Measurements from ENCODE around the gene CSMD2. TPM values are rescaled to one million over a fixed set of nuclear protein-coding genes. Genes with fewer than 3 reads are reported as not detected.

The CSMD2 gene
- total RNA-seq, 1 experiment from 2014 or later = not detected

DNA sequence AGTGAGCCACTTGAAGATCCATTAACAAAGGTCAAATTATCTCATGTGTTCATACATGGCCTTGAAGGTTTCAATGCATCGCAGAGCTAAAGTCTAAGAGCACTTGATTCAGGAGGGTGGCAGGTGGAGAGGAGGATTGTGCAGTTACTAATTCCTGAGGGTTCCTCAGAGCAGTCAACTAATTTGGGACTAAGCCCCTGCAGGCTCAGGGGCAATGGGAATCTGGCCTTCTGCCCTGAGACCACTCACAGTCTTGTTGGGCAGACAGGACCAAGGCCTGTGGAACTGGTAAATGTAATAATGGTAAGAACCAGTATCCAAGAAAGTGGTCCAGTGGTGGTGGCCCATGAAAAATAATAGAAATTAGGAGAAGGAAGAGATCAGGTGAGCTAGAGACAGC is 428.5 kb downstream of the CSMD2 start:
- no peak for DNase-seq (ENCODE audit: low read depth)
- in situ Hi-C loops (cut with HindIII; ENCODE audit: low pct_unique_long_range_greater_than_20kb, low sequenced_read_pairs) = no loop called here

DNA sequence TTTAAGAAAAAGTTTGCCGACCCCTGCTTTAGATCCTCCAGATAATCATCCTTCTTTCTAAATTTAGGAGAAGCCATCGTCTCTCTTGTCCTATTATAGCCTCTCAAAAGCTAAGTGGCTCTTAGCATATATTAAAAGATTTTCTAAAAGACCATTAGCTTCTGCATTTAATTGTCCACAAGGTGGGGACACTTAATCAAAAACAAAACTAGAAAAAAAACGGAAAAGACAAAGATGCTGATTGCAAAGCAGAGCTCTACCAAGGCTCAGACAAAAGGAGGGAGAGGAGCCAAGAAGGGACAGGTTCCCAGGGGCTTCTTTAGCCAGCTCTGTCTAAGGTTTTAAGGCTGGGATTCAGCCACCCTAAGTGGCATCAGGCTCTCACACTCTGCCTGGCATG is 429.4 kb downstream of the CSMD2 start:
- DNase-seq (ENCODE audit: low read depth) = no peak
- in situ Hi-C loops (cut with HindIII; ENCODE audit: low pct_unique_long_range_greater_than_20kb, low sequenced_read_pairs) = no loop called here

DNA sequence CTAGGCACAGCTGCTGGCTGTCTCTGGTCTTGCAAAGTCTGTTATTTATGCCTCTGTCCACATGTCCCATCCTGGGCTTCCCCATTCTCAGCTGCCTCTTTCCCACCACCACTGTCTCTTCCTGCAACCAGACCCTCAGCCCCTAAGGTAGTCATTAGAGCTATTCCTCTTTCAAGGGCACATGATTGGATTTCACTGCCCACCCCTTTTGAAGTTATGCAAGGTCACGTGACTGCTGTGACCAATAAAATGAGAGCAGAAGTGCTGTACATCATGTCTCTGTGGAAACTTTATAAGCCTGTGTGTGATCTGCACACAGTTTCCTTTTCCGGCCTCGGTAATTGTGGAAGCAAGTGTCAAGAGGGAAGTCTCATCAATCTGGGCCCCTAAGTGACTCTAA is 437.7 kb downstream of the CSMD2 start:
- in situ Hi-C loops (cut with HindIII; ENCODE audit: low pct_unique_long_range_greater_than_20kb, low sequenced_read_pairs) = no loop called here

DNA sequence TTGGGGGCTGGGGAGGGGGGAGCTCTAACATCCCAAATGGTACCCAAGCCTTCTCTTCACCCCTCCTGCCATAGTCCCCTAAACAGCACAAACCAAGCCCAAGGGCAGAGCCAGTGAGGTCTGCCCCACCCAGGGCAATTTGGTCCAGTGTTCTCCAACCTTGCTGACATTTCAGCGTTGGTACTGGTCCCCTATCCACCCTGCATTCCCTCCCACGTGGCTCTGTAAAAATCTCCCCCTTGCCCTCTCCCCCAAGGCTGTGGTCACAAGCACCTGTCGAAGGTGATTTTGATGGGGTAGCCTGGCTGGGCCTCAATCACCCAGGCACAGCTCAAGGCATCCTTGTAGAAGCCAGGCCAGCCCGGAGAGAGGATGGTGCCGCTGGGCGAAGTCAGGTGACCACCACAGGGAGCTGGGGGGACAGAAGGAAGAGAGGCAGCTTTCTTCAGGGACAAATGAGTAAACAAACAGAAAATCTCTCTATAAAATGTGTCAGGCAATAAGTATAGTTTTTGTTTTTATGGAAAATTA is 438.7 kb downstream of the CSMD2 start:
- in situ Hi-C loops (cut with HindIII; ENCODE audit: low pct_unique_long_range_greater_than_20kb, low sequenced_read_pairs) = no loop called here
- no peak for DNase-seq (ENCODE audit: low read depth)

More for the DNA sequence above, 437.7 kb downstream of the CSMD2 start:
- DNase-seq (ENCODE audit: low read depth) = no peak

DNA sequence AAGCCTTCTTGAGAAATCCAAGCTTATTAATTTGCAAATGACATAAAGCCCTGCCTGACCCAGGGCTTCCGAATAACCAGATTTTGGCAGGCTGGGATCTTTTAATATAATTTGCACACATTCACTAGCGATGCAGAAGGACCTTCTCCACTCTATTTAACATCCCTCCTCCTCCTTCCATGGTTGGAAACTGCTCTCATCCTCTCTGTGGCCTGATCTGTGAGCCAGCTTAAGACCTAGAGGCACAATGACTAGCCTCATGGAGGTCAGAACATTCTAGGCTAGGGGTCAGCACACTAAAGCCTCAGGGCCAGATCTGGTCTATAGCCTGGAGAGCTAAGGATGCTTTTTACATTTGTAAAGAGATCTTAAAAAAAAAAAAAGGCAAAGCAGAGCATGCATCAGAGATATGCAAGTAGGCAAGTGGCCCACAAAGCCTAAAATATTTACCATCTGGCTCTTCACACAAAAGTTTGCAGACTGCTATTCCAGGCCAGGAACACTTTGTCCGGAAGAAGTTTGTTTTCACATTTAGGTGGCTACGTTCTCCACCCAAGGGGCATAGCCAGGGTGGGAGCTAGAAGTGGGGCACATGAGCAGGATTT is 439.4 kb downstream of the CSMD2 start:
- in situ Hi-C loops (cut with HindIII; ENCODE audit: low pct_unique_long_range_greater_than_20kb, low sequenced_read_pairs) = no loop called here

DNA sequence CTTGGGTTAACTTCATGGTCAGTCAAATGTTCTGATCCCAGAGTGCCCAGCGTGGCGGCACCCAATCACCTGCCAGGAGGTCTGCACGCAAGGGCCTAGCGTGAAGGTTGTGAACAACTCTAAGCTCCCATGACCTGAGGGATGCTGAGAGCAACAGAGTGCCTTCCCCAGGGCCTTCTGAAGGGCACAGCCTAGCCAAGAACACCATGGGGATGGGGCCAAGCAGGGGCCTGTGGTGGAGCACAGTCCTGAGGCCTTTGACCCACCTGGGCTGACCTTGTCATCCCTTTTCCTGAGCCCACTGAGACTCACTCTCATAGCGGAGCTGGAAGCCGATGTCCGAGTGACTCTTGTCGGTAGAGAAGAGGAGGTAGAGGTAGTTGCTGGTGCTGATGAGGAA is 440.0 kb downstream of the CSMD2 start:
- in situ Hi-C loops (cut with HindIII; ENCODE audit: low pct_unique_long_range_greater_than_20kb, low sequenced_read_pairs) = no loop called here

More for the DNA sequence above, 439.4 kb downstream of the CSMD2 start:
- DNase-seq (ENCODE audit: low read depth) = no peak

DNA sequence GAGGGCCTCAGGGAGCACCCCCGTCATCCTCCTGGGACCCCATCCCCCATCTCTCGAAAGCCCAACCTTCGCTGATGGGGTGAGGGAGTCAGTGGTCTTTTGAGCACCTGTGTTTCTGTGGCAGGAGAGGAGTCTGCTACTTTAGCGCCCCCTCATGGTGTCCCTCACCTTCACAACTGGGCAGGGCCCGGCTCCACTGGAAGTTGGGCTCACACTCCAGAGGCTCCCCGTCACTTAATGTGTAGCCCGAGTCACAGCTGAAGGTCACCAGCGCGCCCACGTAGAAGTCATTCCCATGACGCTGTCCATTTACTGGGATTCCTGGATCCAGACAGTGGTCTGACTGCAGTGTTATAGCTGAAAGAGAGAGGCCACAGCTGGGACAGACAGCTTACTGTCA is 440.7 kb downstream of the CSMD2 start:
- in situ Hi-C loops (cut with HindIII; ENCODE audit: low pct_unique_long_range_greater_than_20kb, low sequenced_read_pairs) = no loop called here
- no peak for DNase-seq (ENCODE audit: low read depth)

More for the DNA sequence above, 440.0 kb downstream of the CSMD2 start:
- no peak for DNase-seq (ENCODE audit: low read depth)

DNA sequence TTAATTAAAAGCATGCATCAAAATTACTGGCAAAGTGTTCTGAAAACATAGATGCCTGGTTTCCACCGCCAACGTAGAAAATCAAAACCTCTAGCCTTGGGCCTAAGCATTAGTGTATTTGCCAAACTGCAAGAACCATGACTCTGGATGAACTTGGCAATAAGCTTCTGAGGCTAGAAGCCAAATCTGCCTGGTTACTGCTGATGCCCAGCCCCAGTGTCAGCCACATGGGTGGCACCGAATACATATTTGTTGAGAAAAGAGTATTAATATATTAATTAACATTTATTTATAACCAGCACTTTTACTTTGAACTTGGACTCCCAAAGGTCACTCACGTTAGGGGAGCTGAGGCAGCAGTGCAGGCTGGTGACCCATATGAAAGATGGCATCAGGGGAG is 441.8 kb downstream of the CSMD2 start:
- in situ Hi-C loops (cut with HindIII; ENCODE audit: low pct_unique_long_range_greater_than_20kb, low sequenced_read_pairs) = no loop called here
- DNase-seq (ENCODE audit: low read depth) = no peak

DNA sequence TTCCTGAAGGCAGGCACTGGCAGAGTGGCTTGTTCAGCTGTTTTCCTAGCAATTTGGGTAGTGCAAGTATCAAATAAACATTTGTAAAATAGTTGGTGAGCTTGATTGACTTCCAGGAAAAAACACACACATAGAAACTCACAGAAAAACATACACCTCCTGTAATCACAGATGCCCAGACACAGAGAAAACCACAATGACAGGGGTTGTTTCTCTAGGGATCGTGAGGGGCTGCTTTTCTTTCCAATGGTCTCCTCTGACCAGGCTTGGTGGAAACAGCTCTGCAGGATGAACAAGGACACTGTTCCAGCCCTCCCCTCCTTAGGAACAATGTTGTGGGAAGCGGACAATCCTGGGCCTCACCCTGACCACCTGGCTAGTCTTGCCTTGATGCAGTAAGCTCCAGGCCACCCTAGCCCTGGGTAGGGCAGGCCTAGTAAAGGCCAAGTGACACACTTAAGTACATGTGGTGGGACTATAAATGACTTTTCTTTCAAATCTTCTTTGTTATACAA is 443.7 kb downstream of the CSMD2 start:
- DNase-seq (ENCODE audit: low read depth) = no peak
- in situ Hi-C loops (cut with HindIII; ENCODE audit: low pct_unique_long_range_greater_than_20kb, low sequenced_read_pairs) = no loop called here

DNA sequence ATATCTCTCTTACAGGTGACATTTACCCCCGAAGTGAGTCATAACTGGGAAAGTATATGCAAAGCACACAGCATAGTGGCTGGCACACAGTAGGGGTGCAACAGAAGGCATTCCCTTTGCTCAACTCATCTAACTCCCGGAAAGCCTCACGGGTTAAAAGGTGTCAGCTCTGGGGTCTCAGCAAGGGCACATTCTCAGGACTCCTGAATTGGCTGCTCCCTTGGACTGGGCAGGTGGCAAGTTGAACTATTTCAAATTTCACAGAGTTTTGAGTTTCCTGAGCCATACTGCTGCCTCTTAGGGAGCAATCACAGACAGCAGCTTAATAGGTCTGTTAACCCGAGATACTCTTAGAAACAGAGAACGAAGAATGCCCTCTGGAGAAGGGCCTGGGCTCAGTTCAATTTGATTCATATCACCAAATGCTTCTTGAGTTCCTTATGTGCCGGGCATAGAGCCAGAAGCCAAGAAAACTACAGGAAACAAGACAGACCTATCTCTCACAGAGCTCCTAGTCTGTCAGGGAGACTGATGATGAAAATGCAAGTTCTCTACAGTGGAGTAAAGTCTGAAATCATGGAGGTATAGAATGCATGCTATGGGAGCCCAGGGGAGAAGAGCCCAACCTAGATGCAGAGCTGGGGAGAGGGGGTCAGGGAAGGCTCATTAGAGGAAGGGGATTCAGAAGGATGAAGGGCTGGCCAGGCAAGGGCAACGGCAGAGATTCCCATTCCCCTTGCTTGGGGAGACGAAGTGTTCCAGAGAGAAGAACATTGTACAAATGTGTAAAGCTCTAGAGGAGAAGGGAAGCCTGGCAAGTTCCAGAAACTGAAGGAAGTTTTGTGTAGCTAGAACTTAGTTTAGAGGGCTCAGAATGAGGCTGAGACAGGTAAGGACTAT is 445.0 kb downstream of the CSMD2 start:
- DNase-seq (ENCODE audit: low read depth) = no peak
- in situ Hi-C loops (cut with HindIII; ENCODE audit: low pct_unique_long_range_greater_than_20kb, low sequenced_read_pairs) = no loop called here

DNA sequence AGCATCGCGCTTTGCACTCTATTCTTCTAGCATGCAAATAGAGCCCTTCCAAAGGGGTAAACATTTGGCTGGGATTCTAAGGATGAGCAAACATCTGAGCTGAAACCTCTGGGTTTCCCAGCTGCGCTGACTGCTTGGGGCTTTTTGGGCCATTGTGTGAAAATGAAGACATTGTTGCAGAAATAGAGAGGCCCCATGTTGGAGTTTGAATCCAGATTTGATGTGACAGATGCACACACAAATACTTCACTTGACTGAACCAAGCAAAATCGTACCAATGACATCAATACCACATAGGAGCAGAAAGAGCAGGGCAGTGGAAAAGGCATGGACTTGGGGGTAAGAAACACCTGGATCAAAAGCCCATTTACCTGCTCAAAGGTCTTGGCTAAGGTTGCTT is 445.7 kb downstream of the CSMD2 start:
- in situ Hi-C loops (cut with HindIII; ENCODE audit: low pct_unique_long_range_greater_than_20kb, low sequenced_read_pairs) = no loop called here
- DNase-seq (ENCODE audit: low read depth) = no peak

DNA sequence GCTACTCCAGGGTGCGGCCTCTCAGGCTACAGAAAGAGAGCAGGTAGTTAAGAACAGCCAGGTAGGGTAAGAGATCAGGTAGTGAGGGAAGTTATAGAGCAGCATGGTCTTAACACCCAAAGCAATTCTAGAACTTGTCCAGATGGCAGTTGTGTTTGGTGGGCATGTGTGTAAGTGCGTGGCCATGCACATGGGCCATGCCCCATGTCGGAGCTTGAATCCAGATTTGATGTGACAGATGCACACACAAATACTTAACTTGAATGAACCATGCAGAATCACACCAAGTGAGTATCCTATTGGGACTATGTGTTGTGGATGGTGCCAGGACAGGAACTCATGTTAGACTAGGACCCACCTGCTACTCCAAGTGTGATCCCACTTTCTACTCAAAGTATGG is 446.8 kb downstream of the CSMD2 start:
- no peak for DNase-seq (ENCODE audit: low read depth)
- in situ Hi-C loops (cut with HindIII; ENCODE audit: low pct_unique_long_range_greater_than_20kb, low sequenced_read_pairs) = no loop called here

DNA sequence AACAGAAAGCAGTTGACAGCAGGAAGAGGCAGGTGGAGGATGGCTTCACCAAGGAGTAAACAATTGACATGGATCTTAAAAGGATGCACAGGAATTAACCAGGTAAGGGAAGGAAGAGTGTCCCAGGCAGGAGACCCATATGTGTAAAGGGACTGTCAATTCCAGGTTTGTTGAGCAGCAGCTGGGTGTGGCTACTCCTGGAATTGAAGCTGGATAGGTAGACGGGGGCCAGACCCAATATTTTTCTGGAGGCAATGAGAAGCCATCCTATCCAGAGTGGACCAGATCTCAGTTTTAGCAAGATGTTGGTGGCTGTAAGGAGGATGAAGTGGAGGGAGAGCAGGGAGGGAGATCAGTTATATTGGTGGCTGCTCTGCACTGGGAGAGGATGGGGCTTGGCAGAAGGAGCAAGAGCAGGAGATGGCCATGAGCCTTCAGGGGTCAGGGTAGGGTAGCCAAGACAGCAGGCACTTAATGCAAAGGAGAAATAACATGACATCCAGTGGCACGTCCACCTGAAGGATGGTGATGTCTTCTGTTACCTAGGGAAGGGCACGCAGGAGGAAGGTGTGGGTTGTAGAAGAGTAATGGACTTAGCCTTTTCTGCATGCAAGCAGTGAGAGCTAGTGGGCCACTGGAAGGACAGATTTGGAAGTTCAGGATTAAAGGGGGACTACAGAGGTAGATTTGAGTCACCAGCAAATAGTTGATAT is 447.9 kb downstream of the CSMD2 start:
- DNase-seq (ENCODE audit: low read depth) = no peak

DNA sequence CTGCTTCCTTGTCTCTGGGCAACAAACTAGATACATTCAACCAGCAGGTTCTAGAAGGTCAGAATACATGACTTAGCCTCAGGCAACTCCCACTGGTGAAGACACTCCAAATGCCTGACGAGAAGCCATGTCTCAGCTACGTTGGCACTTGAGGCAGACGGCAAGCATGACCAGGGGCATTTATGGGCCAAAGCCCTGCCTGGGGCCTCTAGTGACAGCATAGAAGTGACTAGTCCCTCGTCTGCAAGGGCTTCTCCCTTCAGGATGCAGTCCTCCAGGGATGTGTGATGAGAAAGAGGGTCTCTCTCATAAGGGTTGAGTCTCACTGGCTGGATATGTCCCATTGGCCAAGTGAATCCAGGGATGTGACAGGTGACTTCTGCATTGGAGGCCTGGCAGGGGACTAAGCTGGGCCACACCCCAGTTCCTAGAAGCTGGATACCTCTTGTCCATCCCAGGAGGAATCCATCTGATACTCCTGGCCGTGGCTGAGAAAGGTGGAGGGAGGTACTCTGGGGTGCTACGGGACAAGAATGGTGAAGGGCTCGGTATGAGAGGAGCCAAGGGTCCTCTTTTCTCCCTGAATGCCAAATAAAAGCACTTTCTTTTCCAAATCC is 449.7 kb downstream of the CSMD2 start:
- in situ Hi-C loops (cut with HindIII; ENCODE audit: low pct_unique_long_range_greater_than_20kb, low sequenced_read_pairs) = no loop called here
- DNase-seq (ENCODE audit: low read depth) = no peak

More for the DNA sequence above, 447.9 kb downstream of the CSMD2 start:
- in situ Hi-C loops (cut with HindIII; ENCODE audit: low pct_unique_long_range_greater_than_20kb, low sequenced_read_pairs) = no loop called here

DNA sequence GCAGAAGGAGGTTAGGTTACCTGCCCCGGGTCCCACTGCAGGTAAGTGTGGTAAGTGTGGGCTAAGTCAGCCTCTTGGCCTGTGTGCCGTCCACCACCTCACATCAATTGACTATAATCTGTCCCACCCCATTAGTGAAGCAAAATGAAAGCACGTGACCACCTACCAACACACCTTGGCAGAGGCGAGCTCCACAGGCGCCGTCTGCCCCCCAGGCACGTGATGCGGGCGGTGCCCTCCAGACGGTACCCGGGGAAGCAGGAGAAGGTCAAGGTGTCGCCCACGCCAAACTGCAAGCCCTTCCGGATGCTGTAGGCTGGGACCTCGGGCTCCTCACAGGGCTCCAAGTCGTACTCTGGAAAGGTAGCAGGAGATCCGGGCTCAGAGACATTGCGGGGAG is 450.6 kb downstream of the CSMD2 start:
- no peak for DNase-seq (ENCODE audit: low read depth)
- in situ Hi-C loops (cut with HindIII; ENCODE audit: low pct_unique_long_range_greater_than_20kb, low sequenced_read_pairs) = no loop called here

DNA sequence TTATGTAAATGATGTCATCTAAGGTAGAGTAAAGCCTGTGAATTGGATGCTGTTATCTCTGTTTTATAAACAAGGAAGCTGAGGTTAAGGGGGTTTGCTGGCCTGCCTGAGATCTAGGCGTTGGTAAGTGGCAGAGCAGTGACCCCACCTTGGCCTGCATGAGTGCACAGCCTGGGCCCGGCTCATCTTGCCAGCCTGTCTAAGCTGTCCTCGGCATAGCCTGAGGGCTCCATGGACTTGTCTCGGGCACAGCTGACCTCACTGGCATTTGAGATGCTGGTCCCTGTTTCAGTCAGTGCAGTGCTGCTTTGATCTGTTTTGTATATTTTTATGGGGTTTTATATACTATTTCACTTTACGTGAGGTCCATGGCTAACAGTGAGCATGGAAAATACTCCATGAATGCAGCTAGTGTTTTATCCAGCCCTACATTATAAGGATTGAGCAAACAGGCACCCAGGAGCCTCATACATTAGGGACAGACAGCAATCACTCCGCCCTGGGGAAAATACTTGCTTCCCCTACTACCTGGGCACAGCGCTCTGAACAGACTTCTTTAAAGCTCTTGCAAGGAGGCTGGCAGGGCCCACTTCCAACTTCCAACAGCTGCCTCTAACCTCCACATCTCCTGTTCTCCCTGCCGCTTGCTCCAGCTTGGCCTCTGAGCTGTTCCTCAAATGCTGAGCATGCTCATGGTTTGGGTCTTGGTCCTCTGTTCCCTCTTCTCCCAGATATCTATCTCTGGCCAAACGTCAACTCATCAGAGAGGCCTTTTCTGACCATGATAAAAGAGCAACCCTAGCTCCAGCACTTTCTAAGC is 451.8 kb downstream of the CSMD2 start:
- in situ Hi-C loops (cut with HindIII; ENCODE audit: low pct_unique_long_range_greater_than_20kb, low sequenced_read_pairs) = no loop called here
- no peak for DNase-seq (ENCODE audit: low read depth)

DNA sequence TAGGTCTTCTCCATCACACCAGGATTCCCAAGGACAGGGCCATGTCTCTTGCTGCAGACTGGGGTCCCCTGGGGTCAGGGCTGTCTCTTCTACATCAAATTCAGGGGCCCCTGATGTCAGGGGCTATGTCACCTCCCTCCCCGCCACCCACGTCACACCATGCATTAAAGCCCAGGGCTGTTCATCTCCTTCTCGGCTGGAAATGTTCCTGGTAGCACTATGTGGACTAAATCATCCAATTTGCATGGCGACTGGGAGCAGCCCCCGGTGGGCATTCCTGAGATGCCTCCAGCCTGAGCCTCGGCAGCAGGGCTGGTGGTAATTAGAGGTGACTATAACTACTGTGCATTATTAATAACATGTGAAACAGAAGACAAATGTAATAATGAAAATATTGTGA is 452.8 kb downstream of the CSMD2 start:
- in situ Hi-C loops (cut with HindIII; ENCODE audit: low pct_unique_long_range_greater_than_20kb, low sequenced_read_pairs) = no loop called here
- DNase-seq (ENCODE audit: low read depth) = no peak

DNA sequence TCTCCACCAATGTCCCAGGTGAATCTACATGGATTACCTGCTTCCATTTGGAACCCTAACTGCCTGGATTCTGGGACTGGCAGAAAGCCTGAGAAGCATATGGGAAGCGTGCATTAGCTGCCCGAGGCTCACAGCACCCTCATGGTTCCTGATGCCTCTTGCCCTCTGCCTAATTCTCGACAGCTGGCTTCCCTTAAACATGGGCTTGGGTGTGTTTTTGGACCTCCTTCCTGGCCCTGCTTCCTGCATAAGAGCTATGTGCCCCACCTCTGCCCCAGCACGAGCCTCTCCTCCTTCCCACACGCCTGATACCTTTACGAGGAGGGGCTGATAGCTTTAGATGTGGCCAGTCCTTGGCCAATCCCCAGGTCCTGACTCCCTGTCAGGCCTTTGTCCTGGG is 453.5 kb downstream of the CSMD2 start:
- in situ Hi-C loops (cut with HindIII; ENCODE audit: low pct_unique_long_range_greater_than_20kb, low sequenced_read_pairs) = no loop called here
- no peak for DNase-seq (ENCODE audit: low read depth)

Data from Caki2 (cell line).